ENCODE data around the gene TMEM161A. TPM values are rescaled to one million over a fixed set of nuclear protein-coding genes. Genes with fewer than 3 reads are reported as not detected.
A peak's percentile ranks its signal among the peaks of the same experiment; 100 is the strongest.

Gene TMEM161A
- total RNA-seq, 2 donors from 2014 or later: 16.8 to 22.2 TPM

GRCh38 chr19:19134687-19135158 is 3.6 kb downstream of the TMEM161A start:
- Histone ChIP-seq H3K27ac (peak overlapping the region in 1 of 2 donors; percentile 53), H3K9me3 (peaks cover 0 to 8% of the 10 kb centered on the region in 2 donors), H3K36me3 (no peaks in the 10 kb centered on the region), H3K4me1 (peaks cover 0 to 23% of the 10 kb centered on the region in 2 donors), H3K4me3 (no peak overlapping the region), H3K27me3 (no peaks in the 10 kb centered on the region)
- no peak for DNase-seq (ENCODE audit: low spot score)
- TF ChIP-seq CTCF (IDR thresholded peaks at IDR 0.05): peak in 1 of 2 donors; percentile 19

GRCh38 chr19:19133985-19134384 is 4.3 kb downstream of the TMEM161A start:
- Histone ChIP-seq H3K27me3 (no peaks in the 10 kb centered on the region), H3K4me1 (peaks cover 0 to 23% of the 10 kb centered on the region in 2 donors), H3K4me3 (no peak overlapping the region), H3K9me3 (peaks cover 0 to 8% of the 10 kb centered on the region in 2 donors), H3K36me3 (no peaks in the 10 kb centered on the region), H3K27ac (peak overlapping the region in 1 of 2 donors; percentile 53)
- no peak for DNase-seq (ENCODE audit: low spot score)
- TF ChIP-seq CTCF (IDR thresholded peaks at IDR 0.05): no peak

GRCh38 chr19:19132912-19133311 is 5.4 kb downstream of the TMEM161A start:
- Histone ChIP-seq H3K36me3 (no peaks in the 10 kb centered on the region), H3K27me3 (no peaks in the 10 kb centered on the region), H3K4me1 (peaks cover 0 to 23% of the 10 kb centered on the region in 2 donors), H3K27ac (no peak overlapping the region), H3K4me3 (no peak overlapping the region), H3K9me3 (peaks cover 0 to 8% of the 10 kb centered on the region in 2 donors)
- no peak for TF ChIP-seq CTCF (IDR thresholded peaks at IDR 0.05)
- no peak for DNase-seq (ENCODE audit: low spot score)

- no peak overlapping the region for H3K27ac ChIP-seq
- no peak for TF ChIP-seq CTCF (IDR thresholded peaks at IDR 0.05)
- H3K4me3 ChIP-seq: no peak overlapping the region
- H3K36me3 ChIP-seq: no peaks in the 10 kb centered on the region
- H3K9me3 ChIP-seq: peaks cover 0 to 8% of the 10 kb centered on the region in 2 donors
- no peak for DNase-seq (ENCODE audit: low spot score)
- peaks cover 0 to 13% of the 10 kb centered on the region in 2 donors for H3K4me1 ChIP-seq
- H3K27me3 ChIP-seq: no peaks in the 10 kb centered on the region
Observed at GRCh38 chr19:19131989-19132388, 6.3 kb downstream of the TMEM161A start.

- no peak for TF ChIP-seq CTCF (IDR thresholded peaks at IDR 0.05)
- Histone ChIP-seq H3K4me3 (no peak overlapping the region), H3K9me3 (peaks cover 0 to 7% of the 10 kb centered on the region in 2 donors), H3K27me3 (no peaks in the 10 kb centered on the region), H3K36me3 (no peaks in the 10 kb centered on the region), H3K27ac (no peak overlapping the region), H3K4me1 (no peaks in the 10 kb centered on the region)
- DNase-seq (ENCODE audit: low spot score): no peak
Observed at GRCh38 chr19:19126102-19126501, 12.2 kb downstream of the TMEM161A start.

- no peak for TF ChIP-seq CTCF (IDR thresholded peaks at IDR 0.05)
Observed at GRCh38 chr19:19123386-19123785, 14.9 kb downstream of the TMEM161A start.

More at GRCh38 chr19:19123386-19123785, 14.9 kb downstream of the TMEM161A start:
- no peak for DNase-seq (ENCODE audit: low spot score)
- Histone ChIP-seq H3K4me3 (no peak overlapping the region), H3K36me3 (peaks cover 7% of the 10 kb centered on the region), H3K27me3 (no peaks in the 10 kb centered on the region), H3K27ac (no peak overlapping the region), H3K9me3 (peaks cover 0 to 7% of the 10 kb centered on the region in 2 donors), H3K4me1 (no peaks in the 10 kb centered on the region)

All from right atrium auricular region (tissue), 2 donors.